Activated effector memory CD4-positive, alpha-beta T cell treated with anti-CD3 and anti-CD28 coated beads, Interleukin-2, amount 50 U/mL, for 16 hours (primary cell): ENCODE results near the gene ARHGAP21.
"Not testable (repeated sequence)": the region's sequence is repeated elsewhere in the genome, so short reads cannot be mapped to it uniquely, and the experiment has no call there.

Experiments
- DNase-seq: peaks from one replicate; pipeline ENCODE4 v3.0.0-alpha.2; 2020

ARHGAP21 gene

DNA sequence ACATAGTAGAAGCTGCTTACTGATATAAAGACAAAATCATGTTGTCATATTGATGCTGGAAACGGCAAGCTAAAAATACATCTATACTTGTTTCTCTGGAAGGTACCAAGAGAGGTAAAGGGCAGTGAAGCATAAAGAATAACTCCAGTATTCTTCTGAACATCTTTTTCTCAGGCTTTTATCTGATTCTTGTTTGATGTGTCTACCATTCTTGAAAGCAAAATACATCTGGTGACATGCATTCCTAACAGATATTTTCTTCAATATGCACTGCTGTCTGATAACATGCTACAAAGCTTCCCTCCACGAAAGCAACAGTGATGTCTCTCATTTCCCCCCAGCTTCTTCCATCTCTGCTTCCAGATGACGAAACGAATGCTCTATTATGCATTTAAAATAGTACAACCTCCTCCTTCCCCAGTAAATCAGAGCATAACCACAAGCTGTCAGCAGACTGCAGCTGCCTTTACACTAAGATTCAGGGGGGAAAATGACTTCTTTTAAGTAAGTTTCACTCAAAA lies 100.8 kb downstream of the ARHGAP21 start:
- no peak for DNase-seq

DNA sequence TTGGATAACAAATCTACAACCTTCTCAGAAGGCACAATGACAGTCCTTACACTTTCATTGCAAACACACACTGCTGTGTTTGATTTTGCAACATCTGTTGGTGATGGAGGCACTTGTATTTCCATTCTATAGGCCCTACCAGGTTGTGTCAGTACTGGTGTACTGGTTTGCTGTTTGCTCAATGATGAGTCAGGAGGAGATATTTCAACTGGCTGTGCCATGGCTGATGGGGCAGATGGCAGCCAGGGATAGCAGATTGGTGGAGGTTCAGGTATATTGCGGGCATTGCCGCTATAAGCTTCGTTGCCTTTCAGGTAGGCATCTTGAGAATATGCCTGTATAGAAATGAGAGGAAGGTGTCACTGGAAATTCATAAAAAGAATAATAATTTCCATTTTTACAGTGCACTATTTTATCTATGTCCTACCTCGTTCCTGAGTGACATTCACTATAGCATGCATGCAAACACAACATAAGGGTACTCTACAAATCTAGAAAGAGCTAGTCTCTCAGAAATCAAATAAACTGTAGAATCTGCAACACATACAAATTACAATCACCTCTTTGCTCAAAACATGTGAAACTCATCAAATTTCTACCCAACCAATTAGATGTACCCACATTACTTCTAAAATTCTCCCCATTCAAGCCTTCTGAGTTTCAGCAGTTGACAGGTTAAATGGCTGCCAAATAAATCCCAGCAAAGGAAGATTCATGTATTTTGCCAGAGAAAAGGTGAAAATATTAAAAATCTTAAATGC lies 102.5 kb downstream of the ARHGAP21 start:
- DNase-seq, result not testable (repeated sequence)

DNA sequence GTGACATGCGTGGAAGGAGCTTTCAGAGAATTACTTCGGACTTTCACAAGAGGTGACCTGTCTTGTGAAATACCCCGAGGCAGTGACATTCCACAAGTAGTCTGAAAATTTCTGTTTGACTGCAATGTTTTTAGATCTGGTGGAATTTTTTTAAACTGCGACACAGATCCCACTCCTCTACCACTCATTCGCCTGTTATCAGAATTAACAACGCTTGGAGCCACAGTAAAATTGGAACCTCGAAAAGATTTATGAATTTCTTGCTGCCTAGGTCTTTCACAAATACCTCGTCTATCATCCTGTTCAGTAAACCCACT lies 103.7 kb downstream of the ARHGAP21 start:
- DNase-seq, result not testable (repeated sequence)

DNA sequence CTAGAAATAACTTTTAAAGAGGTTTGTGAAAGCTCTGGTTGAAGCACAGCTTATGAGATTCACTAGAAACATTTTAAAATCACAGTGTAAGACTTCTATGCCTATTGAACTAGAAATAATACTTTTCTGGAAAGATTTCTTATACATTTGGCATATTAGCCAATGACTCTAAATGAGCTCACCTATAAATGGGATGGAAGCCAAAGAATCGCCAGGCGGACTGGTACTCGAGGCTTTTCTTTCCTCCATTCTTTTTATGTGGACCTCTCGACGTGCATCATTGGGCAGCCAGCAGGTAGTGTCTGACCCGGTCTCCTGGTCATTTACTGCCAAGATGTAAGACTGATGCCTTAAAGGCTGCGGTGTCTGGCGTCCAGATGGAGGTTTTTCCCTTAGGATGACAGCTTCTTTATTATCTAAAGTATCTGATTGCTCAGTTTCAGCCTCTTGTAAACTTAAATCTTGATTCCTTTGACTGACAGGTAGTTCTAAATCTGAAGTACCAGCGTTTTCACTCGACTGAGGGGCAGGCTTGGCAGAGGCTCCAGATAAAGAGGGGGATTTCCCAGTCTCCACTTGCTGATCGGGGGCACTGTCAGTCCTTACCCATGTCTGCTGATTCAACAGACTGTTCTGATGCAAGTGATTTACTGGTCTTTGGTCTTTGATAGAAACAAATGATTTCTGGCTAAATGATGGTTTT lies 104.2 kb downstream of the ARHGAP21 start:
- not testable (repeated sequence) for DNase-seq

DNA sequence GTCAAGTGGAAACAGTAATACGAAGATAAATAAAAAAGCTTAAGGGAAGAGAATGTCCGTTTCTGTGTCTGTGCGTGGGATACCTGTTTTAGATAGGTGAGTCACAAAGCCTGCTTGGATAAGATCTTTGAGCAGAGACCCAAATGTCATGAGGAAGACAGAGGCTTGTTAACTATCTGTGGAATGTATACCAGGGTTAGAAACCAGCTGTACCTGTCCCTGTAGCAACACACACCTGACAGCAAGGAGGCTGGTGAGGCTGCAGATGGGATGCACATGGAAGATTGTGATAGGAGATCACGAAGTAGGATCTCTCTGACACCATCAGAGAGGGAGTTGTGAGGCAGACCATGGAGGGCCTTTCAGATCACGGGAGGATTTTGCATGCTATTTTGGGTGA lies 105.3 kb downstream of the ARHGAP21 start:
- DNase-seq, result no peak

DNA sequence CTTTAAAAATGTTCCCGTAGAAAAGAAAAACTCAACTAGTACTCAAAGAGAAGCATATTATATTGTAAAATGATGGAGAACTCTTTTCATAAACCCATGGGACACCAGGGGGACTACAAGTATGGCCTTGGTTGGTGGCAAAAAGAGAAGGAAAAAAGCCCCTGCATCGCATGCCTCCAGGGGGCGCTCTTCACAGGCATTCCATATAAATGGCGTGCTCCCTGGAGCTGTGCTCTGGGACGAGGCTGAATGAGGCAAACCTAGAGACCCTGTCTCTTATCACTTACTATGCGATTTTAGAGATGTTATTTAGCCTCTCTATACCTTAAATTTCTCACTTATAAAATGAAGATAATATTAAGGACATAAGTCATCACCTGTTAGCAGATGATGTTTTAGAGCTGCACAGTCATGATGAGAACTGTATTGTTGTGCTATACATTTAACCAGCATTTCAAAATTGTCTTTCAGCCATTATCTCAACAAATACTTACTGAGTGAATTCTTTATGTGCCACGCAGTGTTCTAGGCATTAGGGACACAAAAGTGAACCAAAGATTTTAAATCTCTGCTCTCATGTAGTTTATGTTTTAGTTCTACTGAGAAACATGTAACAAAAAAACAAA lies 105.8 kb downstream of the ARHGAP21 start:
- peak; percentile 80 for DNase-seq

DNA sequence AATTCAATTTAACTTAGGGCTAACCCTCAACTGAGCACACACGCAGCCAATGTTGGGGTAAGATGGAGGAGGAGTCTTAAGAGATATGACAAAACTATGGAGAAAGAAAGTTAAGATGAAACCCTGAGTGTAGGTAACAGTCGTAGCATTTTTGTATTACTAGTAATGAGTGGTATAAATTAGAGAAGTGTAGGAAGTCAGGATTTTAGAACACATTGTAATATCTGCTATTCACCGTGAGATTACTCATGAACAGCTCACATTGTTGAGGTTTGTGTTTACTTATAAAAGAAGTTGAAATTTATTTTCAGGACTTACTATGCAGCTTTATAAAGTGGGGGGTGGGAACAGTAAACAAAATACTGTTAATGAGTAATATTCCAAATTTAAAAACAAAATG lies 107.2 kb downstream of the ARHGAP21 start:
- DNase-seq, result no peak

DNA sequence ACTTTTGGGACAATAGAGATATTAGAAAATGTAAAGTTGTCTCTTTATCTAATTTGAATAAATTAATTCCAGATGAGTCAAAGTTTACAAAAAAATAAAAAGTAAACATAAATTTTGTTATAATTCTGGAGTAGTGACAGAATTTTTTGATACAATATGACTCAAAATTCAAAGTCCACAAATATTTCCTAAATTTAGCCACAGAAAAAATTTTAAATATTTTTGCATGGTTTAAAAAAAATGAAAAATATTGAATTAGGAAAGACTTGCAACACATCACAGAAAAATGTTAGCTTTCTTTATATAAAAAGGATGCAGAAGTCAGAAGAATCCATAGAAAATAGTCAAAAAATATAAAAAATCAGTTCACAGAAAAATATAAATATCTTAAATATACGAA lies 117.7 kb downstream of the ARHGAP21 start:
- no peak for DNase-seq

DNA sequence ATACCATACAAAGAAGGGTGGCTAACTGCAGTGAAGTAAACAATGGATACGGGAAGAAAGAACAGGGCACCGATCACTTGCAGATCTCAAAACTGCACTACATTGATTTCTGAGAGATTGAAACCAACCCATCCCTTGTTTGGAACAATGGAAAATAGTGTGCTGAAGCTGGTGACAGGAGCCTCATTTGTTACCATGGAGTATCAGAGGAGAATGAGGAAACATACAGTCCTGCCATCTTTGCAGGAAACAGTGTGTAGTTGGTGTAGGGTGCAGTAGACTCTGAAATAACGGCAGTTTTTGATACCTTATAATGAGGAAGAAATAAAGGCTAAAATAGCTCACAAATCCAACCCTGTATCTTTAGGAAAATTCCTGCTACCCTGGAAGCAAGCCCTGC lies 118.5 kb downstream of the ARHGAP21 start:
- DNase-seq, result no peak

DNA sequence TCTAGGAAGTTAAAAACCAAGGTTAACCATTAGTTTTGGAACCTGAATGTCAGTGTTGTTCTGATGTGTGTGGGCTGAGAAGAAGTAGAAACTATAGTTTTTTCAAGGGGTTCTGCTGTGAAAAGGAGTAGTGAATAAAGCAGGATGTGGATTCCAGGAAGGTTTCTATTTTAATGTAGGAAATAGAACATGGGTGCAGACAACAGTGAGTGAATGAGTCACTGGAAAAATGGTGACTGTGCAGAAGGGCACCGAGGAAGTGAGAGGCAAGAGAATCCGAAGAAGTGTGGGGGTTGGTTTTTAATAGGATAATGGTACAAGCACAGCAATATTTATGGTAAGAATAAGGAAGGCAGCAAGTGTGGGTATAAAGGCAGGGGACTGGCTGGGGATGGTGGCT lies 120.4 kb downstream of the ARHGAP21 start:
- no peak for DNase-seq

DNA sequence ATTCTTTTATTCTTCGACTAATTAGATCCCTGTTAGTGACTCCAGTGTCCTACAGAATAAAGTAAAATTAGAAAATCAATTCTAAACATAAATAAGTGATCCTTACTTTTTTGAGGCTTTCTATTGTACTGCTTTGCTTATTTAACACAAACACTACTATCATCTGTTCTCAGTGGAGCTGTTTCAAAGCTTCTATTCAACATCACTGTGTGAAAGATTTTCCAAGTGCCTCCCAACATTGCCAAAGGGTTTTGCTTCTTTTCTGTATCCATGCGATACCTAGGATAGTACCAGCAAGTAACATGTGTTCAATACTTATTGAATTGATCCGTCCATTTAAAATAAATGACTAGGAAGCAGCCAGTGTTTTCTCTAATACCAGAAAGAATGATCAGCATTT lies 125.7 kb downstream of the ARHGAP21 start:
- no peak for DNase-seq

DNA sequence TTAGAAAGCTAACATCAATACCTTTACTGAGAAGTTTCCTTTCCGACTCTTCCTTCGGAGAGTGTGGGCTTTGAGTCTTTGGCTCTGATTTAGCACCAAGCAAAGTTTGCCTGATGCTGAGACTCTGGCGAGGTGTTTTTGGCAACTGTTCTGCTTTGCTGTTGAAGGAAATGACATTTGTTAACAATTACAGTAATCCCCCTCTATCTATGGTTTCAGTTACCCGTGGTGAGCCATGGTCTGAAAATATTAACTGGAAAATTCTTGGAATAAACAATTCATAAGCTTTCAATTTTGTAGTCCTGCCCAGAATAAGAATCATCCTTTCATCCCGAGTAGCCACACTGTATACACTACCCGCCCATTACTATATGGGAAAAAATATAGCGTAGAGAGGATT lies 126.3 kb downstream of the ARHGAP21 start:
- no peak for DNase-seq

DNA sequence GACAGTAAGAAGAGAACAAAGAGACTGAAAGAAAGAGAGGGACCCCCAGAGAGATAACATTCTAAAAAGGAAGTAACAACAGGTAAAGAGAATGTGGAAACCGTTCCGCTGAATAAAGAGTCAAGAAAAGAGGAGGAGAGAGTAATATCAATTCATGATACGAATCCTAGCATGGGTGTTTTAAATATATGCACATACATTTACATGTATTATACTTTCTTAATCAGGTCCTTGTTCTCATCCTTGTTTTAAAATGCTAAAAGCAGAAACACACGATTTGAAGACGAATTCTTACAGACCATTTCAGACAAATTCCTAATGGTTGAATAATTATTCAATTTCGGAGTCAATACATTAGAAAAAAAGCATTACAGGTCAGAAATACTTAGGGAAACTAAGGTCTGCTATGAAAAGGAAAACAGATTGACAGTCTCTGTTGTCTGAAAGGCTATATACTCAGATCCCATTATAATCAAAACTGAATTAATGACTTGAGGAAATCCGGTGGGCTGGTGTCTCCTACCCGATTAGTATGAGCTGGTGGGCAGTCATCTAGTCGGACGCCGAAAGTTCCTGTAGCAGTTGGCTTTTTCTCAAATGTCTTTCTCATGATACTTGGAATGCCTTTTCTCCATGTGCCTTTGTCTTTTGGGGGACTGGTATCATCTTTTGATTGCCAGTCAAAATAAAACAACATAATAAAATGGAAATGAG lies 127.3 kb downstream of the ARHGAP21 start:
- DNase-seq, result no peak

DNA sequence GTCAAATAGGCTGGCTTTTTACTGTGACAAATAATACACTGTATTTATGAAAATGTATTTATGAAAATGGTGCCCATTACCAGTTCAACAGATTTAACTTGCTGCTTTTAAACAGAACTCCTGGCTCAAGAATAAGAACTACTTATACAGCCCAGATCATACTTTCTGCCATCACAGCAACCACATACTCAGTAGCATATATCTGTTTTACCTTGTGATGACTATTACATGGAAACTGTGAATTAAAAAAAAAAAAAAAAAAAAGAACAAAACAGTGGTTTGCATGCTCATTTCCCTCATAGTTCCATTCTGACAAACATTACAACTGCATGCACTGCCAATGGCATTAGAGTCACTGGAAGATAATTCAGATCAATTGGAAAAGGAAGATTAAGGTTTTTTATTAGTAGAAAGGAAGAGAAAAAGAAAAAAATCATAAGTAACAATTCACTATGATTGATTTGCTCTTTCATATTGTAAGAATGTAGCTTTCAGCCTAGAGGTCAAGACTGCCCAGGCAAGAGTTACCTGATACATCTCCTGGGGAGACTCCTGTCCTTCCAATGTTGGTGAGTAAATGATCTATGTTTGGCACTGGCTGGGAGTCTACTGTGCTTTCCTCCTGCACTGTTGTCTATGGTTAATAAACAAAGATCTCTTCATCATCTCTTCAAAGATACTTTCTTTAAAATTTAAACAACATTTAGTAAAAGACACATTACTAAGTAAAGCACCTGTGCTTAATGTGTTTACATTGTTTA lies 132.8 kb downstream of the ARHGAP21 start:
- no peak for DNase-seq

DNA sequence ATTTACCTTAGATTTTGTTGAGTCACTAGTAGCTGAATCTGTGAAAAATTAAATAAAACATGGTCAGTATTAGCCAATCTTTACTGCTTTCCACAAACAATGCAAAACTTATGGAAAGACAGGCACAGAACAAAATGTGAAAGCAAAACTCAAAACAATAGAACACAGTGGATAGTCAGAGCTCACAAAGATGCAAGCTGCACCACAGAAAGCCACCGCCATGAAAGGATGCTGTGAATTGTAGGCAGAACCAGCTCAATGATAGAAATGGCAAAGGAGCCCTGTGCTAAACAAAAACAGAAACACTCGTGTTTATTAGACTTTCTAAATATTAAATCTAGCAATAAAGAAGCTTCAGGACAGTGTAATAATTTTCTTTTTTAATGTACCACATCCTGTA lies 134.4 kb downstream of the ARHGAP21 start:
- DNase-seq, result no peak

DNA sequence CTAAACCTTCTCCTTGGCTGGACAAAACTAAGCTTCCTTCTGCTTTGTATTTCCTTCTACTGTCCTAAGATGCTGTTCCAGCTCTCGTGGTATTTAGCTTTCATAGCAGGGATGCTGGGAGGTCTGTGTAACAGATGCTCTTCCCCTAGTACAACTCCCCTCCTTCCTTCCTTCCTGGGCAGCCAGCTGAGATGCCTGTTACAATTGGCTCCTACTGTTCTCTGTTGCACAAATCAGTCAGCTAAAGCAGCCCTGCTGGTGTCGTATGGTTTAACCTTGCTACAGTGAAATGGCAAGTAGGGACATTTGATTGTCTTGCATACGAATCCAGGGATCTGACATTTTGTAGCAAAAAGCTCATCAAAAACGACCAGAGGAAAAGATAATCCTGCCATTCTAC lies 143.8 kb downstream of the ARHGAP21 start:
- no peak for DNase-seq

DNA sequence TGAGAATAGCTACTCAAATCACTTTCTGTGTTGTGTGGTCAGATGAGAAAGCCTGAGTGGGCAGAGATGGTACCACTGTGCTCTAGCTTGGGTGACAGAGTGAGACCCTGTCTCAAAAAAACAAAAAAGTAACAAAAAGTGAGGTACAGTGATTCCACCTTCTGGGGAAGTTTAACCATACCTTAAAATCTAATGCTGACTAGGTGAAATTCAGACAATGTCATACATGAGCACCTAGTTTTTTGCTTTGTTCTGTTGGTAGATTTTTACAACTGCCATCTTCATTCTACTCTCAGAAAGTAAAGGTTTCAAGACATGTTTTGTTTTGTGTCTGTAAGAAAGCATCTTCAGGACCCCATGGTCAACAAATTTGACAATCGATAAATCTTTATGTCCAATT lies 144.2 kb downstream of the ARHGAP21 start:
- DNase-seq, result no peak

DNA sequence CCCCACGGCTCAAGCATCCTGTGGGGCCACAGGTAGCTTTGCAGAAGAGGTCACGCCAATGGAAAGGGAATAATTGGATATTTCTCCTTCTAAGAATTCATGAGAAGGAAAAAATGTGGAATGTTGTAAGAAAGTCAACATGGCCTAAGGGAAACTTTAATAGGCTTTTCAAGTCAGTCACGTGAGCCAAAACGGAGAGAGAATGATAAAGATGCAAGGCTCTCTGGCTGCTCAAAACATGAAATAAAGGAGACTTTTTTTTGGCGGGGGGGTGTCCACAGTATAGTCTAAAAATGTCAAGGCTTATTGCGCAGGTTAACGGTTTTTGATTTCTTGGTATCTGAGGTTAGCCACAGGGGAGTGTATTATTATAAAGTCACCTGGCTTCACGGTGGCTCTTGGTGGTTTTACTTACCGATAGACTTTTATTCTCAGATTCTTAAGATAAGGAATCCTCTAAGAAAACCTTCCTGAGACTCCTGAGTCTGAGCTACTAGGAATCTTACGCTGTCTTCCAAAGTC lies 148.1 kb downstream of the ARHGAP21 start:
- no peak for DNase-seq

DNA sequence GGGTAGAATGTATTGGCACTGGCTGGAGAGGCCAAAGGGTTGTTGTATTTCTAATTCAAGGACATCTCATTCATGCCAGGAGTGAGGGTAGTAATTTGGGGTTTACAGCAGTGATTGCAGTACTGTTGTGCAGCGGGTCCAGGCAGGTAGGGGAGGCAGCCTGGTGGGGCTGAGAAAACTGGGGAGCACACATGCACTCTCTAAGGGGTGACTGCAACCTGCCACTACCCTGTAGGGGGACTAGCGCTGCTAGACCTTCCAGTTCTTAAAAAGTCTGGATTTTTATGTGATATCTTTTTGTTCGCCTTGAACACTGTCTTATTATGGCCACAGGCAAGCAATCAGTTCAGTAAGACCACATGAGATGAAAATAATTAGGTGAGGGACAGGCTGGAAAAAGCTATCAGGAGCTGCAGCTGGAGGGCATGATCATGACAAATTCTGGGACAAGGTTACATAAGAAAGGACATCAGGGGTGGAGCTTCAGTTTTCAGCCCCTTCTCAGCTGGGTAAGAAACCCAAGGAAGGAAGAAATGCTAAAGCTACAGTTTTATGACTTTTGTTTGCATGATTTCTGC lies 149.0 kb downstream of the ARHGAP21 start:
- DNase-seq, result no peak

DNA sequence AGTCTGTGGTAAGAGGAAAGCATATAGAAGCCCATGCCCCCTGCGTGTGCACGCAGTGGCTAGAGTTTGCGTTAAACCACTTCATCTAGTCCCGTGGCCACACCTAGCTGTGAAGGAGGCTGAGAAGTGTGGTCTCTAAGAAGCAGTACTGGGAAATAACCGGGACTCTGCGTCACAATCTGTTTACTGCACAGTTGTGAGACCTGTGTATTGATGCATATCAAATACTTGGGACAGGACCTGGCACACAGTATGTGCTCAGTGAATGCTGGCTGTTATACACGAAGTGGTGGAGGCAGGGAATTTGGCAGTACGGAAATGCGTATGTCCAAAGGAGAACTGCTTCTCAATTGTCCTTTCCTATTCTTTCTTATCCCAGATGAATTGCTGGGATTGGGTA lies 149.5 kb downstream of the ARHGAP21 start:
- no peak for DNase-seq

DNA sequence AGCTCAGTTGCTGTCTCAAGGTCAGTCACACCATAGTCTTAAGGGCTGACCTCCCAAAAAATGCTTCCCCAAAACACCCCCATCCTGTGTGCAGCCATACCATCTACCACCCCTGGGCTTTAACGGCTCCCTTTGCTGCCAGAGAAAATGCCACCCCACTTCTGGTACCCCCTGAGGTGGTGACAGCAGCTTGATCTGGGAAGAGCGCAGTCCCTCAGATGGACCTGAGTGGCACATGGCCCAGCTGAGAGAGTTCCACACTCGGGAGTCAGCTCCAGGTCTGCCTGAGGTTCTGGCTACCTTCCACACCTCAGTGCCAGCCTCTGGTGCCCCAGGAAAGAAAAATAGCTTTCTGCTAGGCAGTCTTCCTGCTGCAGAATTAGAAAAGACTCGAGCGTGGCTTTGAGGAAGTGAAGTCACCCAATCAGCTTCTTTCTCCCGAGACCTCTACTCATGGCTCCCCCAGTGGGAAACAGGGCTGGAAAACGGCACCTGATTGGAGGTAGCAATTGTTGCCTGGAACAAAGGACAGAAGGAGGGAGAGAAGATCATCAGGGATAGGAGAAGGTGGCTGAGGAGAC lies 151.7 kb downstream of the ARHGAP21 start:
- DNase-seq, result no peak
